HUES6 (cell line): Measurements from ENCODE around the gene ARHGAP26.

Experiments
- H3K27ac ChIP-seq: 2 replicates; pipeline ENCODE4 v1.7.0; 2013; ENCODE audit warnings: low read depth, mild to moderate bottlenecking, low read length, inconsistent platforms
- H3K27me3 ChIP-seq: 2 replicates; pipeline ENCODE4 v1.6.1; 2013; ENCODE audit warnings: low read length; ENCODE audit not compliant: control insufficient read depth, insufficient read depth
- H3K36me3 ChIP-seq: 2 replicates; pipeline ENCODE4 v1.6.1; 2013; ENCODE audit warnings: low read length; ENCODE audit not compliant: control insufficient read depth, insufficient read depth
- H3K4me1 ChIP-seq: 2 replicates; pipeline ENCODE4 v1.6.1; 2013; ENCODE audit warnings: low read length; ENCODE audit not compliant: control insufficient read depth, insufficient read depth
- H3K4me3 ChIP-seq: 2 replicates; pipeline ENCODE4 v1.5.1; 2013; ENCODE audit warnings: low read depth, low read length
- H3K9ac ChIP-seq: one replicate; pipeline ENCODE4 v1.6.1; 2013; ENCODE audit warnings: mild to moderate bottlenecking, low read length
- H3K9me3 ChIP-seq: 2 replicates; pipeline ENCODE4 v1.6.1; 2013; ENCODE audit warnings: low read depth, low read length; ENCODE audit not compliant: control insufficient read depth, insufficient read depth

Gene ARHGAP26

GRCh38 chr5:143248391-143248790 is 478.2 kb downstream of the ARHGAP26 start:
- Histone ChIP-seq H3K9me3 (peaks cover 5% of the 10 kb centered on the region; the same call in 1 of the 2 replicates), H3K27ac (no peak overlapping the region), H3K27me3 (no peaks in the 10 kb centered on the region), H3K4me1 (peaks cover 2% of the 10 kb centered on the region; the same call in 1 of the 2 replicates), H3K36me3 (no peaks in the 10 kb centered on the region), H3K4me3 (no peak overlapping the region), H3K9ac (no peak overlapping the region)

- Histone ChIP-seq H3K9me3 (peaks cover 5% of the 10 kb centered on the region; the same call in 1 of the 2 replicates), H3K27ac (no peak overlapping the region), H3K27me3 (no peaks in the 10 kb centered on the region), H3K9ac (no peak overlapping the region), H3K4me3 (no peak overlapping the region), H3K4me1 (no peaks in the 10 kb centered on the region), H3K36me3 (no peaks in the 10 kb centered on the region)
Measured at GRCh38 chr5:143248822-143249579, 478.8 kb downstream of the ARHGAP26 start.

- peaks cover 5% of the 10 kb centered on the region; the same call in 1 of the 2 replicates for H3K9me3 ChIP-seq
- no peak overlapping the region for H3K4me3 ChIP-seq
- H3K4me1 ChIP-seq: no peaks in the 10 kb centered on the region
- no peaks in the 10 kb centered on the region for H3K36me3 ChIP-seq
- no peak overlapping the region for H3K9ac ChIP-seq
- H3K27me3 ChIP-seq: no peaks in the 10 kb centered on the region
- no peak overlapping the region for H3K27ac ChIP-seq
Measured at GRCh38 chr5:143249851-143250250, 479.7 kb downstream of the ARHGAP26 start.

DNA sequence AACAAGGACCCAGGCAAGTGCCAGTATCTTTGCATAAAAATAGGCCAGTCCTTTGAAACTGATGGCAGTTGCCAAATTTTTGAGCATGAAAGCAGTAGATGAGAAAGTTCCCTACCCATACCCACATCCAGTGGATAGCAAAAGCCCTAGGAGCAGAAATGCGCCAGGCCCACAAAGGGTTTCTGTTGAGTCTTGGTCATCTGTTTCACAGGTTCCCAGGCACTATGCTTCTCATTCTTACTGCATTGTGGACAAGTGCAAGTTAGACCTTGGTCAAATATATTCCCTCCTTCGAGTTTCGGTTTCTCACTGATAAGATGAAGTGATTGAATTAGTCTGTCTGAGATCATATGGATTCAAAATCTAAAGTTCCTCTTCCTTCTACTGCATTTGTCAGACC is 481.0 kb downstream of the ARHGAP26 start:
- Histone ChIP-seq H3K27me3 (no peaks in the 10 kb centered on the region), H3K36me3 (no peaks in the 10 kb centered on the region), H3K27ac (no peak overlapping the region), H3K9ac (no peak overlapping the region), H3K4me1 (no peaks in the 10 kb centered on the region), H3K4me3 (no peak overlapping the region), H3K9me3 (no peaks in the 10 kb centered on the region)

GRCh38 chr5:143251946-143252345 is 481.8 kb downstream of the ARHGAP26 start:
- no peaks in the 10 kb centered on the region for H3K27me3 ChIP-seq
- no peaks in the 10 kb centered on the region for H3K9me3 ChIP-seq
- H3K27ac ChIP-seq: no peak overlapping the region
- H3K9ac ChIP-seq: no peak overlapping the region
- H3K4me3 ChIP-seq: no peak overlapping the region
- no peaks in the 10 kb centered on the region for H3K36me3 ChIP-seq
- H3K4me1 ChIP-seq: no peaks in the 10 kb centered on the region

DNA sequence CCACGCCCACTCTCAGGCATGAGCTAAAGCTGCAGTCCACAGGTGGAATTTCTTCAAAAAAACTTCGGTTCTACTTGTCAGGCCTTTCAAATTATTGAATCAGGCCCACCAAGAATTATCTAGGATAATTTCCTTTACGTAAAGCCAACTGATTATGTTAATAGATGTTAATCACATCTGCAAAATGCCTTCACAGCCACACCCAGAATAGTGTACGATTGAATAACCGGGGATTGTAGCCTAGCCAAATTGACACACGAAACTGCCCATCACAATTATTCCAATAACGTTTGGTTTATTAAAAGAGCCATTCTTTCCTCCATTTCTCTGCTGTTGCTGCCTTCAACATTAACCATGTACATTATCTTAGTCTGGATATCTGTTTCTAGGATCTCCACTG is 484.6 kb downstream of the ARHGAP26 start:
- H3K27ac ChIP-seq: no peak overlapping the region
- H3K27me3 ChIP-seq: no peaks in the 10 kb centered on the region
- no peak overlapping the region for H3K4me3 ChIP-seq
- H3K4me1 ChIP-seq: no peaks in the 10 kb centered on the region
- H3K36me3 ChIP-seq: no peaks in the 10 kb centered on the region
- no peaks in the 10 kb centered on the region for H3K9me3 ChIP-seq
- H3K9ac ChIP-seq: no peak overlapping the region

- no peak overlapping the region for H3K27ac ChIP-seq
- no peaks in the 10 kb centered on the region for H3K27me3 ChIP-seq
- H3K36me3 ChIP-seq: no peaks in the 10 kb centered on the region
Measured at GRCh38 chr5:143258559-143259253, 488.5 kb downstream of the ARHGAP26 start.

GRCh38 chr5:143259254-143259605 is 489.1 kb downstream of the ARHGAP26 start:
- Histone ChIP-seq H3K27ac (no peak overlapping the region), H3K36me3 (no peaks in the 10 kb centered on the region), H3K4me1 (no peaks in the 10 kb centered on the region), H3K9ac (no peak overlapping the region), H3K4me3 (no peak overlapping the region), H3K9me3 (no peaks in the 10 kb centered on the region), H3K27me3 (no peaks in the 10 kb centered on the region)

More at GRCh38 chr5:143258559-143259253, 488.5 kb downstream of the ARHGAP26 start:
- Histone ChIP-seq H3K4me1 (no peaks in the 10 kb centered on the region), H3K4me3 (no peak overlapping the region), H3K9ac (no peak overlapping the region), H3K9me3 (no peaks in the 10 kb centered on the region)

DNA sequence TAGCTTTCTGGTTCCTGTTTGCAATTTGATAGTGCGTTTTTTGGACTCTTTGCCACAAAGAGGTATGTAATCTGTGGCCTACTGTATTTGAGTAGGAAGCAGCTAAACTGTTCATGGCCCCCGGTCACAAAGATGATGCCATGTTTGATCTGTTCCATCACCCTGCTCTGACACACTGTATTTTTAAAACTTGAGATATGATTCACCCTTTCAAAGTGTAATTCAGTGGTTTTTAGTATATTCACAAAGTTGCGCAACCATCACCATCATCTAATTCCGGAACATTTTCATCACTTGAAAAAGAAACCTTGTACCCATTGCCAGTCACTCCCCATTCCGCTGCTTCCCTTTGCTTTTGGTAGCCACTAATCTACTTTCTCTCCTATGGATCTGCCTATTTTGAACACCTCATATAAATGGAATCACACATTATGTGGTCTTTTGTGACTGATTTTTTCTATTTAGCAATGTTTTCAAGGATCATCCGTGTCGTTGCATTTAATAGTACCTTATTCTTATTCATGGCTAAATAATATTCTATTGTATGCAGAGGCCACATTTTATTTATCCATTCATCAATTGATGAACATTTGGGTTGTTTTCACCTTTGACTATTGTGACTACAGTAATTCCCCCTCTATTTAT is 491.7 kb downstream of the ARHGAP26 start:
- Histone ChIP-seq H3K4me1 (no peaks in the 10 kb centered on the region), H3K36me3 (no peaks in the 10 kb centered on the region), H3K9me3 (peaks cover 9% of the 10 kb centered on the region; the same call in 1 of the 2 replicates), H3K4me3 (no peak overlapping the region), H3K27ac (no peak overlapping the region), H3K27me3 (no peaks in the 10 kb centered on the region), H3K9ac (no peak overlapping the region)

- Histone ChIP-seq H3K9ac (no peak overlapping the region), H3K27me3 (no peaks in the 10 kb centered on the region), H3K4me1 (no peaks in the 10 kb centered on the region), H3K9me3 (peaks cover 16% of the 10 kb centered on the region), H3K27ac (no peak overlapping the region), H3K4me3 (no peak overlapping the region), H3K36me3 (no peaks in the 10 kb centered on the region)
Measured at GRCh38 chr5:143262393-143263174, 492.4 kb downstream of the ARHGAP26 start.
